HG02798 (cell line): ENCODE results near the gene STK36.

Source experiments
- ATAC-seq: cut with Tn5 transposase; IDR thresholded peaks from one replicate; pipeline ENCODE4 v1.9.1; 2021; ENCODE audit warnings: mild to moderate bottlenecking; ENCODE audit not compliant: unreplicated experiment, poor library complexity

The STK36 gene

GRCh38 chr2:218671654-218672566, at the start of gene STK36, which contains the start of gene RNF25:
Gene STK36, plus strand, starts transcription at chr2:218672086. Its CDS starts 744 bp downstream, at chr2:218672830.
Gene RNF25, minus strand, starts transcription at chr2:218672002. Its CDS starts 32 bp downstream, at chr2:218671970.
- ATAC-seq: peak; percentile 100

- ATAC-seq: no peak
Observed at GRCh38 chr2:218622606-218623365, 49.1 kb upstream of the STK36 start.

- ATAC-seq: no peak
Observed at GRCh38 chr2:218623366-218623705, 48.5 kb upstream of the STK36 start.

GRCh38 chr2:218626369-218626768, 45.5 kb upstream of the STK36 start:
- ATAC-seq: no peak

GRCh38 chr2:218627939-218628338, 43.9 kb upstream of the STK36 start:
- no peak for ATAC-seq

GRCh38 chr2:218631837-218632236, 40.0 kb upstream of the STK36 start:
- ATAC-seq: no peak

GRCh38 chr2:218635719-218636118, 36.2 kb upstream of the STK36 start:
- no peak for ATAC-seq

- no peak for ATAC-seq
Observed at GRCh38 chr2:218638372-218638771, 33.5 kb upstream of the STK36 start.

- ATAC-seq: no peak
Observed at GRCh38 chr2:218642121-218642656, 29.7 kb upstream of the STK36 start.

- ATAC-seq: no peak
Observed at GRCh38 chr2:218642786-218643185, 29.1 kb upstream of the STK36 start.

- no peak for ATAC-seq
Observed at GRCh38 chr2:218643751-218644310, 28.1 kb upstream of the STK36 start.

- no peak for ATAC-seq
Observed at GRCh38 chr2:218644721-218645120, 27.2 kb upstream of the STK36 start.

GRCh38 chr2:218645126-218645525, 26.8 kb upstream of the STK36 start:
- no peak for ATAC-seq

- peak; percentile 57 for ATAC-seq
Observed at GRCh38 chr2:218648088-218648786, 23.6 kb upstream of the STK36 start.

- ATAC-seq: no peak
Observed at GRCh38 chr2:218648787-218649100, 23.1 kb upstream of the STK36 start.

- ATAC-seq: no peak
Observed at GRCh38 chr2:218655751-218656150, 16.1 kb upstream of the STK36 start.

- peak; percentile 36 for ATAC-seq
Observed at GRCh38 chr2:218658671-218659257, 13.1 kb upstream of the STK36 start.

- ATAC-seq: peak; percentile 95
Observed at GRCh38 chr2:218659258-218659987, 12.5 kb upstream of the STK36 start, which contains the start of the genes BCS1L and ZNF142. Gene BCS1L, plus strand, starts transcription at chr2:218659683. Its CDS starts 1,305 bp downstream, at chr2:218660988. Gene ZNF142, minus strand, starts transcription at chr2:218659623. Its CDS starts 3,194 bp downstream, at chr2:218656429.

- no peak for ATAC-seq
Observed at GRCh38 chr2:218659988-218660358, 11.9 kb upstream of the STK36 start.
